ENCODE measurements around the gene AGTRAP.

The AGTRAP gene

GRCh38 chr1:11799099-11799498, 63.2 kb downstream of the AGTRAP start:
- no peak overlapping the region for H3K27ac ChIP-seq (ENCODE audit: low read length)
- H3K36me3 ChIP-seq (ENCODE audit: control insufficient read depth in 1 of 2, insufficient read depth in 2 of 2, low read length in 2 of 2): peaks cover 38 to 60% of the 10 kb centered on the region in 2 donors
- H3K4me3 ChIP-seq (ENCODE audit: low read depth in 1 of 2, low read length in 2 of 2): no peak overlapping the region
- H3K4me1 ChIP-seq (ENCODE audit: control insufficient read depth in 1 of 2, insufficient read depth in 2 of 2, low read length in 2 of 2): peaks cover 4 to 30% of the 10 kb centered on the region in 2 donors
- H3K9me3 ChIP-seq (ENCODE audit: control insufficient read depth in 1 of 2, low read length in 2 of 2): no peaks in the 10 kb centered on the region
- H3K27me3 ChIP-seq (ENCODE audit: low read depth, low read length): no peaks in the 10 kb centered on the region

DNA sequence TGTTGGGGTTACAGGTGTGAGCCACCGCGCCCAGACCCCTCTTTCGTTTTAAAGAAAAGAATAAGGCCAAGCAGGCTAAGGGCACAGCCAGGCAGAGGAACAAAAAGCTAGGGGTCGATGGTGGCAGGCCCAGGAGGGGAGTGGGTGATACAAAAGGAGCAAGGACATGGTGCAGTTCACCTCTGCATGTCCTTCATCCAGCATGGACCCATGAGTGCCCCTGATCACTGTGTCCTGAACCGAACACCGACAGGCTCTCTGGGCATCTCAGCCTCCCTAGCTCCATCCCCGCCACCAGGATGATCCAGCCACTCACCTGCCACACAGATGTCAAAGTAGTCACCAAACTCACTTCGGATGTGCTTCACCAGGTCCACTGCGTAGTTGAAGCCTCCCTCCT, 64.0 kb downstream of the AGTRAP start:
- Histone ChIP-seq H3K36me3 (ENCODE audit: control insufficient read depth in 1 of 2, insufficient read depth in 2 of 2, low read length in 2 of 2) (peaks cover 32 to 52% of the 10 kb centered on the region in 2 donors), H3K4me3 (ENCODE audit: low read depth in 1 of 2, low read length in 2 of 2) (no peak overlapping the region), H3K9me3 (ENCODE audit: control insufficient read depth in 1 of 2, low read length in 2 of 2) (no peaks in the 10 kb centered on the region), H3K27ac (ENCODE audit: low read length) (no peak overlapping the region), H3K4me1 (ENCODE audit: control insufficient read depth in 1 of 2, insufficient read depth in 2 of 2, low read length in 2 of 2) (peaks cover 8 to 38% of the 10 kb centered on the region in 2 donors), H3K27me3 (ENCODE audit: low read depth, low read length) (no peaks in the 10 kb centered on the region)

GRCh38 chr1:11800391-11800755, 64.4 kb downstream of the AGTRAP start:
- Histone ChIP-seq H3K4me1 (ENCODE audit: control insufficient read depth in 1 of 2, insufficient read depth in 2 of 2, low read length in 2 of 2) (peaks cover 8 to 38% of the 10 kb centered on the region in 2 donors), H3K9me3 (ENCODE audit: control insufficient read depth in 1 of 2, low read length in 2 of 2) (no peaks in the 10 kb centered on the region), H3K27ac (ENCODE audit: low read length) (no peak overlapping the region), H3K27me3 (ENCODE audit: low read depth, low read length) (no peaks in the 10 kb centered on the region), H3K36me3 (ENCODE audit: control insufficient read depth in 1 of 2, insufficient read depth in 2 of 2, low read length in 2 of 2) (peaks cover 27 to 47% of the 10 kb centered on the region in 2 donors), H3K4me3 (ENCODE audit: low read depth in 1 of 2, low read length in 2 of 2) (no peak overlapping the region)
